CD4-positive, alpha-beta T cell treated with Interleukin-21 for 1 hour (primary cell): ENCODE data around the gene C20orf144.
"Not testable (repeated sequence)": the region's sequence is repeated elsewhere in the genome, so short reads cannot be mapped to it uniquely, and the experiment has no call there.

Experiments
- DNase-seq: peaks from one replicate; pipeline ENCODE4 v3.0.0-alpha.2; 2020

C20orf144 gene

DNA sequence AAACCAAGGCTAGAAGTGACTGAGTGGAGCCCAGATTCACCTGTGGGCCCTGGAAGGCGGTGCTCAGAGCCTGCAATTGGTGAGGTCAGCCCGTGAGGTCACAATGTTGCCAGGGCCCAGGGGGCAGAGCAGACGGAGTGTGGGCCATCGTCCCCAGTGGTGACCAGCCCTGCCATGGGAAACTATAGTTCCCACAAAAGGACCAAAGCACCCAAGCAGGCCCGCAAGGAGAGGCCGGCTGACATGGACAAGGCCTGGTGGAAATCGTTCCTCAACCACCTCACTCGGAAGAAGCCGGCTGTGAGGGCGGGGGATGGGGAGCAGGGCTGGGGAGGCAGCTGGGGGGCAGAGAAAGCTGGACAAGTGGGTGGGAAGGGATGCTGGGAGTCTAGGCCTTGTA lies at the start of gene C20orf144:
C20orf144 (plus strand) TSS at position 156 of the 400 bp plus-strand sequence; CDS start at position 175, 19 bp downstream.
- DNase-seq, result no peak

DNA sequence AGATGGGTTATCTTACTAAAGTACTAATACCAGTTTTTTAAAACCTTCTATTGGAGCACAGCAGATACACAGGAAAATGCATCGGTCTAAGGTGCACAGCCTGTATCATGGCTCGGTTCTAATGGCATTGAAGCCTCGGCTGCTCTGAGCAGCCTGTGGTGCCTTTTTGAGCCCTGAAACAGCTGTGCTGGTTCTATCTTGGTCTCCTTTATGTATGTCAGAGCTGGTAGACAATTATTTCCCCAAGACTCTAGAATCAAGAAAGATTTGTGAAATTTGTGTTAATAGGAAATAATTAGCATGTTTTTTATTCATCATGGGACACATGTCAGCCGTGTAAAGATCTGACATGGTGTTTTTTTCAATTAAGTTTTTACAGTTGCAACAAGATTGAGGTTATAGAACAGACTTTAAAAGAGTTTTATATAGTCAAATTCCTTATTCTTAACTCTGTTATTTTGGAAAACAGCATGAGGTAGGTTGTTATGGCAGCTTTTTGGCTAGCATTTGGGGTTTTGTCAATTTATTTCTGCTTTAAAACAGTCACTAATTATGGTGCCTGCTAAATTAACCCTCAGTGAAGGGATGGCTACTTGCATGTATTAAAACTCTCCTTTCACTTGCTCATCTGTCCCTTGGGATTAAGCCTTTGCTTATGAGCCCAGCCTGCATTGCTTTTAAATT lies 40.3 kb upstream of the C20orf144 start:
- no peak for DNase-seq

DNA sequence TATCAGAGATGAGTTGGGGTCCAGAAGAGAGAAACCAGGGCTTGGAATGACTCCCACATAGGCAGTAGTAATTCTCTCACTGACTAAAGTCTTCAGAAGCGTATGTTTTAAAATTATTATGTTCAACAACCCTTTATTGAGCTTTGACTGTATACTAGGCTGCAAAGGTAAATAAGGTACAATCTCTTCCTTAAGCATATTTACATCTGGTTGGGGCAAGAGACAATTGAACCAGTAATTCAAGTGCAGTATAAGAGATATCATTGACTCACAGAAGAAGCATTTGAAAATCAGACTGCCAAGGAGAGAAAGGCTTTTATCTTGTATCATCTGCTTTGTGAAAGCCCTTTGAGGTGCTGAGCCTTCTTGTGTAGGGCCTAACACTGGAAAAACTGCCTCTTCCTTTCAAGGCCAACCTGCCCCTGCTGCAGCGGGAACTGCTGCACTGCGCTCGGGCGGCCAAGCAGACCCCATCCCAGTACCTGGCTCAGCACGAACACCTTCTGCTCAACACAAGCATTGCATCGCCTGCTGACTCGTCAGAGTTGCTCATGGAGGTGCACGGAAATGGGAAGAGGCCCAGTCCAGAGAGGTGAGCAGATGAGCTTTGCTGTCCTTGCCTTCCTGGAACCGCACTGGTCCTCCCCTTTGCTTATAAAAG lies 39.3 kb upstream of the C20orf144 start:
- DNase-seq, result no peak

DNA sequence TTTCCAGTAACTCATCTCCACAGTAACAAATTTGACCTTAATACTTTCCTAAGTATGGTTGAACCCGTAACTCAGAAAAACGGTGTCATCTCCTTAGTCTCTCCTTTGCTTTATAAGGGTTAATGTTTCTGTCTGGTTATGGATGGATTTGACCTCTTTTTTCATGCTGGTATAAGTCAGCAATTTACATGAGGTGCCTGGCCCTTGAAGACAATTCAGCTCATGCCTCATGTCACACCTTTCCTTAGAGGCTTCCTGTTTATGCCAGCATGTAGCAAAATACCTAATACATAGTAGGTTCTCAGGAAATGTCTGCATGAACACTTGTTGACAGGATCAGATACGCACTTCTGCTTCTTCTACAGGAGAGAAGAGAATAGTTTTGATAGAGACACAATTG lies 37.7 kb upstream of the C20orf144 start:
- peak; percentile 40 for DNase-seq

DNA sequence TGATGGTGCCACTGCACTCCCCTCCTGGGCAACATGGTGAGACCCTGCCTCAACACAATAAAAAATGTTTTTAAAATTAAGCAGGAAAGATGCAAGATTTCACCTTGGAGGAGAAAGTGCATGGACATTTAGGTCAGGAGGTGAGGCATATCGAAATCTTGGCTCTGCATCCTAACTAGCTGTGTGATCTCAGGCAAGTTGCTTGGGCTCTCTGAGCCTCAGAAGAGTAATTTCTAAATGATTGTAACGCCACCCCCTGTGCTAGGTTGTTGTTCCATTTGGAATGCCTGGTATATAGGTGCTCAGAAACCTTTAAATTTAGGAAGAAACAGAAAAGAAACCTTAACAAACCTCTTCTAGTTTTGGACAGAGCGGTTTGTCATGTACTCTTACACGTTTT lies 35.9 kb upstream of the C20orf144 start:
- no peak for DNase-seq

DNA sequence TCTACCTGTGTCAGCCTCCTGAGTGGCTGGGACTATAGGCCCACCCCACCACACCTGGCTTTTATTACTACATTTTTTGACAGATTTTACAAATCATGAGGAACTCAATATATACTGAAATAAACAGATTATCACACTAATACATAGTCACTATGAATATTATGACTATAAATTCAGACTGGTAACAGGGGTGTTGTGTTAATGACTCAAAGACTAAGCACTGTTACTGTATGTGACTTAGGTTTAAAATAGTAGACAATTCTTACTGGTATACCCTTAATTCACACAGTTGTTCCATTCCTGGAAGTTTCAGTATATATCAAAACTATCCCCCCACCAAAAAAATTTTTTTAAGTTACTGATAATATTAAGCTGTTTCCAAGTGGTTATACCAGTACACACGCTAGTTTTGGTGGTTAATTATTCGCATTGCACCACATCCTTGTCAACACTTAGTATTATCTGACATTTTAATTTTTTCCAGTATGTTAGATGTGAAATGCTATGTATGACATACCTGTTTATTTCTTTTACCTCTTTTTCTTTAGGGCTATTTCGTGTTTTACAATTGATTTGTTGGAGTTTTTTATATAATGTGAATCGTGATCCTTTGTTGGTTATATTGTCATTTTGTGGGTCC lies 34.4 kb upstream of the C20orf144 start:
- no peak for DNase-seq

DNA sequence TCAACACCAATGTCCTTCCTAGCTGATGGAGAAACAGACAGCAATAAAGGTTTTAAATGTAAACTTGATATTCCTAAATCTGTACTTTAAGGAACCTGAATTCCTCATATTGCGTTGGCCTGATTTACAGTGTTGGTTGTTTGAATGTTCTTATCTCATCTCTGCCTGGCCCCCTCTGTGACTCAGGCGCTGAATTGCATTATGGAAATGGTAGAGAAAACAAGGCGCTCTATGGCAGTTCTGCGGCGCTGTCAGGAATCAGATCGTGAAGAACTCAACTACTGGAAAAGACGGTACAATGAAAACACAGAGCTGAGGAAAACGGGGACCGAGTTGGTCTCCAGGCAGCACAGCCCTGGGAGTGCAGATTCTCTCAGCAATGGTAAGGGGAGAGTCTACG lies 32.6 kb upstream of the C20orf144 start:
- no peak for DNase-seq

DNA sequence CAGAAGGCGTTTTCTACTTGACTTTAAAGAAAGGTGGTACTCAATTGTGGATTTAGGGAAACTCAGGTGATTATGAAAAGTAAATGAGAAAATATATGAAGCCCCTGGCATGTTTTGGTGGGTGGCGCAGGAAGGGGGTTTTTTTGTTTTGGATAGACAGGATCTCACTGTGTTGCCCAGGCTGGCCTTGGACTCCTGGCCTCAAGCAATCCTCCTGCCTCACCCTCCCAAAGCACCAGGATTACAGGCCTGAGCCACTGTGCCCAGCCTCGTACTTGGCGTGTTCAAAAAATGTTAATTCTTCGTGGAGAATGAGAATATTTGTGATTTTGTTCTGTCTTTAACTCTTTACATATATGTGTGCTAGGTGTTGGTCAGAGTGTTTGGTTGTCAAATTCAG lies 32.1 kb upstream of the C20orf144 start:
- DNase-seq, result no peak

DNA sequence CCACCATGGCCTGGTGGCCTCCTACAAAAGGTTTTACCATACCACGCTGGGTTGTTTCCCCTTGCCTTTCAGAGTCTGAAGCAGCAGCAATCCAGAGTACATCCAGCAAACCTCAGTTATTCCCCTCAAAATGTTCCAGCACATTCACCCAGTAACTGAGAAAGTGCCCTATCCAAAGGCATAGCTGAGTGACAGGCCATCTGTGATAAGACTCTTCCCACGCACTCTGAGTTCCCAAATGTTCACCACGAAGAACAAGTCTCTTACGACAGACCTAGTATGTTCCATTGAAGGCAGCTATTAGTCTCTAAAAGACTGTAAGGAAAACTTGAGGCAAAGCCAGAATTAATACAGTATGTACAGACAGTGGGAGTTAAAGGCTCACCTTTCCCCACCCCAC lies 31.6 kb upstream of the C20orf144 start:
- no peak for DNase-seq

DNA sequence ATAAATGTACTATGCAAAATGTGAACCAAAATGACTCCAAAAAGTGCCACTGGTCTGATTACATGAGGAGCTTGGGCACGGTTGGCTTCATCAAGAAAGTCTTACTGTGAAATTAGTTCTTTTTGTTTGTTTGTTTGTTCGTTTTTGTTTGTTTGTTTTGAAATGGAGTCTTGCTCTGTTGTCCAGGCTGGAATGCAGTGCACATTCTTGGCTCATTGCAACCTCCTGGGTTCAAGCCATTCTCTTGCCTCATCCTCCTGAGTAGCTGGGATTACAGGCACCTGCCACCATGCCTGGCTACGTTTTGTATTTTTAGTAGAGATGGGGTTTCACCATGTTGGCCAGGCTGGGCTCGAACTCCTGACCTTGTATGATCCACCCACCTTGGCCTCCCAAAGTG lies 30.2 kb upstream of the C20orf144 start:
- not testable (repeated sequence) for DNase-seq

DNA sequence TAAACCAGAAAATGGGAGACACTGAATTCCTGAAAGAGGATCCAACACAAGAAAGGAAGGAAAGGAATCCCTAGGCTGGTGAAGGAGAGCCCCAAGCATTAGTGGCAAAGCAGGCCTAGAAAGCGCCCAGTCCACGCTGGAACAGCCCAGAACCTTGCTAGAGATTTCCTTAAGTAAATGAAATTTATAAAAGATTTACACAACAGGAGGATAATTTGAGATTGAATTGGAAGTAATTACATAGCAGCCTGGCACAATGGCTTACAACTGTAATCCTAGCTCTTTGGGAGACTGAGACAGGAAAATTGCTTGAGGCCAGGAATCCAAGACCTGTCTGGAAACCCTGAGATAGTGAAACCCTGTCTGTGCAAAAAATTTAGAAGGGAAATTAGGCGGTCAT lies 26.8 kb upstream of the C20orf144 start:
- DNase-seq, result no peak

DNA sequence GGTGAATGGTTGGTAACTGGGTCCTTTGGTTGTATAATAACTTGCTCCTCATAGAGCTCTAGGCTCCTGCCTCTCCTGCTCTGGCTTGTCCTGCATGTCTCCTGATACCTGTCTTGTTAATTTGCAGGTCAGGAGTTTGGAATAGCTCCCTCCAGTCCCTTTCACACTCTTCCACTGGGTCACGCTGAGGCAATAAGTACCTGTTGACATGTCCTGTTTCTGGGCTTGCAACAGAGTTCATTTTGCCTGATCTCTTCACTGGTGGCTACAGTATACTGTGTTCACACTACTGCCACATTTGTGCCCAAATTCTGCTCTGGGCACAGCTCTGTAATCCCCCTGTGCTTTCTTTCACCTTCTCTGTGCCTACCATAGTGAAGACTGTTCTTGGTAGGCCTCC lies 25.4 kb upstream of the C20orf144 start:
- no peak for DNase-seq

DNA sequence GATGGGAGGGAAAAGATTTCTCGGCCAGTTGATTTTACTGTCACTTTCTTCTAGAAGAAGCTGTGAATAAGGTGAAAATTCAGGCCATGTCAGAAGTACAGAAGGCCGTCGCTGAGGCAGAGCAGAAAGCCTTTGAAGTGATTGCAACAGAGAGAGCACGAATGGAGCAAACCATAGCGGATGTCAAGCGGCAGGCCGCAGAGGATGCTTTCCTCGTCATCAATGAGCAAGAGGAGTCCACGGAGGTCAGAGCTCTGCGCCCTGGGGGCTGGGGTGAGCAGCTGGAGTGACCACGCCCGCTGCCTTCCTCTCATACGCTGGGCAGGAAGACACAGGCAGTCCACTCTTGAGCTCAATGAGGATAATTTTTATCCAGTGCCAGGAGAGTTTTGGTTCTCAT lies 21.8 kb upstream of the C20orf144 start:
- no peak for DNase-seq

DNA sequence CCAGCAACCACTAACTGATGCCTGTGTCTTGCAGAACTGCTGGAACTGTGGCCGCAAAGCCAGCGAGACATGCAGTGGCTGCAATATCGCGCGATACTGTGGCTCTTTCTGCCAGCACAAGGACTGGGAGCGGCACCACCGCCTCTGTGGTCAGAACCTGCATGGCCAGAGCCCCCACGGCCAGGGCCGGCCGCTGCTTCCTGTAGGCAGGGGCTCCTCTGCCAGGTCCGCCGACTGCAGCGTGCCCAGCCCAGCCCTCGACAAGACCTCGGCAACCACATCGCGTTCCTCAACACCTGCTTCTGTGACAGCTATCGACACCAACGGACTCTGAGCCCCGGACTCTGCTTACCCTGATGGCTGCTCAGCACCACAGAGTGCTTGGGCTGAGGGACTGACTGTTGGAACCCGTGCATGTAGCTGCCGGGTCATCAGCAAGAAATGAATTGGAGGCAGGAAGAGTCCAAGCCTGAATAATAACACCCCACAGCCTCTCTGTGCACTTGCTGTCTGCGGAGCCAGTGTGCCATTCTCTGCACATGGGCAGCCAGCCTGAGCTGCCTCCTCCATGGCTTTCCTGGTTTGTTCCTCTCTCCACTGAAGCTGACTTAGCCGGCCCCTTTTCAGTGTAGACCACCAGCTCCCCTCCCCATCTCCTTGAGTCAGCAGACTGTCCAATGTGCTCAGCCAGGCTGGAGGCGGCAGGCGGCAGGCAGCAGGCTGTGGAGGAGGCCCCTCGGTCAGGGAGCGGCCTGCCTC lies 17.6 kb upstream of the C20orf144 start:
- no peak for DNase-seq

DNA sequence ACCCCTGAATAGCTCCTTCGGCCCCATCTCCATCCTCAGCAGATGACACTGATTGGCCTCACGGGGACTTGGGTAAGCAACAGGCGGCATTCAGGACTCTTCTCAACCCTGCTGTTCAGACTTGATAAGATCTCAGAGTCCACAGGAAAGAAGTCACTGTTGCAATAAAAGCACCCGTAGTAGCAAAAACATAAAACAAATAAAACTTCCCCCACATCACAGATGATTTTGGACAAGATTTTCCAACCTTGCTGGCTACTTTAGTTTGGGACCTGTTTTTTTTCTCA lies 17.1 kb upstream of the C20orf144 start:
- DNase-seq, result no peak

DNA sequence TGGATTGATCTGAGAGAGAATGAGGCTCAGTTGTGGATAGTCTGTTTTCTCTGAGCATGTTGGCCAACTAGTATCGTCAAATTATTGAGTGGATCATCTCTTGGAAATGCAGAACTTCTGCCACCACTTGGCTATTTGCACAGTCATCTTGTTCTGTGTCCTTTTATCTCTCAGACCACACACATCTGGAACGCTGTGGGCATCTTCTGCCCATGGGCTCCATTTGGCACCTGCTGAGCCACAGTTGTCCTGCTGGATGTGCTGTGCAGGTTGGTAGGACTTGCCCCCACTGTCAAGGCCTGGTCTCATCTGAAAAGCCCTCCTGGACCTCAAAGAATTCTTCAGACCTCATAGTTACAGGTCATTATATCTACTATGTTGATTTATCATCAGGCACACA lies 16.7 kb upstream of the C20orf144 start:
- DNase-seq, result no peak

DNA sequence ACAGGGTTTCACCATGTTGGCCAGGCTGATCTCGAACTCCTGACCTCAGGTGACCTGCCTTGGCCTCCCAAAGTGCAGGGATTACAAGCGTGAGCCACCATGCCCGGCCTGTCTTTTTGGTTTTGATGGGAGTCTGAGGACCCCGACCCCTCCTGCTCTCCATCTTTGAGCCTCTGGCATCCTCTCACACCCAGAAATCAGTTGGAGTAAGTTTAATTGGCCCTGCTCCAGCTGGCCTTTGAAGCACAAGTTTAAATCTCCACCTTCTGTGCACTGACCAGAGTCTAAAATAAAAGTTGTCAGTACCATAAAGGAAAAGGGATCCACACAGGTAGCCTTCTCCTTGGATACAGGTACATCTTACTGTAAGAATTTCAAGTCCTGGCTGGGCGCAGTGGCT lies 15.9 kb upstream of the C20orf144 start:
- no peak for DNase-seq

DNA sequence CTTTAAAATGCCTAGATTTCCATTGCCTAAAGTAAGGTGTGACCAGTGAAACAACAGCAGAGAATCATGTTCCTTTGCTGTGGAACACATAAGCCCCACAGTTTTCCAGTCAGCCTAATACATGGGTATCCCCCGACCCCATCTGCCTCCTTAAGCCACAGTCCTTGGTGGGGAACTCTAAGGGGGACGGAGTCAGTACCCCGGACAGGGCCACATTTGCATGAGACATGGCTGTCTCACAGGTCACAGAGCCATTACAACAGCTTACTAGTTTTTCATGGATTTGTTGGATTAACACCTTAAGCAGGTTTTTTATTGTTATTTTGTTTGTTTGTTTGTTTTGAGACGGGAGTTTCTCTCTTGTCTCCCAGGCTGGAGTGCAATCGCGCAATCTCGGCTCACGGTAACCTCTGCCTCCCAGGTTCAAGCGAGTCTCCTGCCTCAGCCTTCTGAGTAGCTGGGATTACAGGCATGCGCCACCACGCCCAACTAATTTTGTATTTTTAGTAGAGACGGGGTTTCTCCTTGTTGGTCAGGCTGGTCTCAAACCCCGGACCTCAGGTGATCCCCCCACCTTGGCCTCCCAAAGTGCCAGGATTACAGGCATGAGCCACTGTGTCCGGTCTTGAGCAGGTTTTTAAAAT lies 15.0 kb upstream of the C20orf144 start:
- DNase-seq, result not testable (repeated sequence)

DNA sequence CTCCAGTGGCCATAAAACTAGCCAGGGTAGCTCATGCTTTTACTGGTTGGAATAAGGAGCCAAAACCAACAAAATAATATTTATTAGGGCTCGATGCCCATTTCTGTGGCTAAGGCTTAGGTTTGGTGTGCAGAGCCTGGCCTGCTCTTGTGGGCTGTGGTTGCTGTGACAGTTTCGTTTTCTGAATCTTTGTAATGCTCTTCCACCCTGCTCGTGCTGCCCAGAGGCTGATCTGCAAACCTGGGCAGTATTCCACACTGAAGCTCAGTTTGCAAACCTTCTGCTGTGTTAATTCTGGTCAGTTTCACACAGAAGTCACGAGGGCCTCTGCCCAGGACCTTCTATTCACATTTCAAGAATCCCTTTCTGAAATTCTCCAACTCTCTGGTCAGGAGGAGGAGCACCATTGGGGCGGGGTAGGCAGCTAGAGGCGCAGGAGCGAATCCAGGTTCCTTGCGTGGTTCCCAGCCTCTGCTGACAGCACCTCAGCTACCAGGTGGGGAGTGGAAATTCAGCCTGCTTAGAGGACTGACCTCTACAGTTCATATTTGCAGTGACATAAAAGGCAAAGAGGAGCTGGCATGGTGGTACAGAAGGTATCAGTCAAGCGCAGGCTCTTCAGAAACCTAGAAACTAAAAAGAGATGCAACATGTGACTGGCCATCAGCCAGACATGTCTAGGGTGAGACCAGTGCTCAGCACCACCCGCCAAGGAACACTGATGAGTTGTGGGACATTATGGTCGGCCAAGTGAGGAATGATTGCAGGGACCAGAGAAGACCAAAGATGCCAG lies 14.3 kb upstream of the C20orf144 start:
- DNase-seq, result peak; percentile 22

DNA sequence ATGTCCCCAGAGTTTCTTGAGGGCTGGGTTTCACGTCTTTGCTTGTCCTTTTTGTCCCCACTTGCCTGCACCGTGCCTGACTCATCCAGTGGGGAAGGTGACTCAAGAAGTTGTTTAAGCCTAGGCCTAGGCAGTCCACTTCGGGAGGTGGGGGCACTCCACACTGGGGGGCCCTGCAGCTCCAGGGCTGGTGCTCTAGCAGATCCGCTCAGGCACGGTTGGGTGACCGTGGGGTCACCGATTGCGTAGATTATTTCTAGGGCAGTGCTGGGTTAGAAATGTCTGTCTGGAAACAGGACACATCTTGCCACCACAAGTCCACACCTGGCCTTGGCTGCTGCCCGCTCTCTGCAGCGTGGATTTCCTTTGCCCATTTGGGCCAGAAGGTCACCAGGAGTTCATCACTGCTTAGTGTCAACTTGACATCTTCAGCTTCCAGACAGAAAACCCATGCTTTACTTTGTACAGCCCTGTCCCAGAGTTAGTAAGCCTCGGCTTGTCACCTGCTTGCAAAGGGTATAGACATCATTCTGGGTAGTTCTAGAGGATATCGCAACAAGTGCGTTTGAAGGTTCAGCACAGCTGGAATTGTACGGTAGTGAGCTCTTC lies 13.6 kb upstream of the C20orf144 start:
- no peak for DNase-seq

DNA sequence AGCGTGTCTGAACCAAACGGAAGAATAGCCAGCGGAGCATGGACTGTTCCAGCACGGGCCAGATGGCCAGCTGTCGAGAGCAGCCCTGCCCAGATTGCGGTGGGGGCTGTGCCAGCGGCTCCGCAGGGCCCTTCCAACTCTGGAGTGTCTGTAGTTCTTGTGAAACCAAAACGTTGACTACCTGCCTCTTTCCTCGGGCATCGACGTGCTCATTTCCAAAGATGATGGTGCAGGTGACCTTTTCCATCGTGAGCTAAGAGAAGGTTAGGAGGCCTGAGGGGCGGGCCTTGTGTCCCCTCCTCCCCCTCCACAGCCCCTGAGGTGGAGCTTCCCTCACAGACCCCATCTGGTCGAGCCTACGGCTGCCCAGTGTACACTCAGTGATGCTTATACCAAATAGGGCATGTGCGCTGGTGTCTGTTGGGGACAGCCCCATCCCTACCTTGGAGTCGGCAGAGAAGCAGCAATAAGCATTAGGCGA lies 12.9 kb upstream of the C20orf144 start:
- DNase-seq, result no peak
